HepG2 (cell line): Measurements from ENCODE around the gene SLC8A2. TPM values are rescaled to one million over a fixed set of nuclear protein-coding genes. Genes with fewer than 3 reads are reported as not detected.

Experiments used
- CC2D1A ChIP-seq: sonication (generic); formaldehyde crosslinking; IDR thresholded peaks from 2 replicates; pipeline ENCODE4 v1.8.1; 2023; ENCODE audit warnings: mild to moderate bottlenecking, missing genetic modification reagents
- GATAD2A ChIP-seq: IDR thresholded peaks from 2 replicates; pipeline ENCODE4 v1.6.1; 2016
- NR3C1 ChIP-seq: sonication (generic); formaldehyde crosslinking; IDR thresholded peaks from 2 replicates; pipeline ENCODE4 v1.4.0; 2020; ENCODE audit warnings: missing genetic modification reagents
- SRSF9 ChIP-seq: fragments of 200-400 bp; formaldehyde crosslinking; IDR thresholded peaks from 2 replicates; pipeline ENCODE4 v1.6.1; 2018; ENCODE audit warnings: borderline replicate concordance, mild to moderate bottlenecking, low read depth, low read length; ENCODE audit not compliant: insufficient read depth, poor library complexity, severe bottlenecking
- TAF1 ChIP-seq: sonication (generic); formaldehyde crosslinking; IDR thresholded peaks from 2 replicates; pipeline ENCODE4 v1.4.0; 2020; ENCODE audit warnings: missing genetic modification reagents
- TAF15 ChIP-seq: fragments of 200-400 bp; formaldehyde crosslinking; IDR thresholded peaks from one replicate; pipeline ENCODE4 v1.6.1; 2018; ENCODE audit warnings: mild to moderate bottlenecking, low read depth, low read length; ENCODE audit not compliant: poor library complexity, severe bottlenecking
- TEAD3 ChIP-seq: optimal IDR thresholded peaks from 2 replicates; pipeline ENCODE3; 2016; ENCODE audit warnings: borderline replicate concordance
- THYN1 ChIP-seq: sonication (generic); formaldehyde crosslinking; IDR thresholded peaks from 2 replicates; pipeline ENCODE4 v1.8.1; 2023; ENCODE audit warnings: low read depth, mild to moderate bottlenecking, moderate library complexity, missing genetic modification reagents, borderline replicate concordance
- ZBTB33 ChIP-seq: sonication (generic); formaldehyde crosslinking; IDR thresholded peaks from 2 replicates; pipeline ENCODE4 v1.4.0; 2020; ENCODE audit warnings: missing genetic modification reagents
- ZNF18 ChIP-seq: sonication (generic); formaldehyde crosslinking; IDR thresholded peaks from 2 replicates; pipeline ENCODE4 v1.8.0; 2022; ENCODE audit warnings: mild to moderate bottlenecking, missing genetic modification reagents; ENCODE audit not compliant: insufficient replicate concordance
- ZNF326 ChIP-seq: sonication (generic); formaldehyde crosslinking; IDR thresholded peaks from 2 replicates; pipeline ENCODE4 v1.4.0; 2020; ENCODE audit warnings: missing genetic modification reagents, borderline replicate concordance
- ZNF468 ChIP-seq: sonication (generic); formaldehyde crosslinking; IDR thresholded peaks from 2 replicates; pipeline ENCODE4 v1.8.0; 2022; ENCODE audit warnings: mild to moderate bottlenecking, moderate library complexity, missing genetic modification reagents
- ZSCAN20 ChIP-seq: sonication (generic); formaldehyde crosslinking; IDR thresholded peaks from 2 replicates; pipeline ENCODE4 v1.4.0; 2020; ENCODE audit warnings: missing genetic modification reagents, mild to moderate bottlenecking, borderline replicate concordance
- polyA plus RNA-seq, 8 experiments: library from polyadenylated mRNA; depleted of rRNA in 3 of 8; stranded (reverse) in 7 of 8; unstranded in 1 of 8; fragments of >200 nt; fragmentation: Illumina TruSeq in 4 of 8; extraction: Trizol in 4 of 8; gene quantifications; 2 replicates each; pipeline versions ENCODE4 v1.2.1 to v1.2.3, GENCODE V29; 2011 to 2016; ENCODE audit warnings: low read depth in 4 of 8, missing spikeins in 1 of 8, mixed read lengths in 1 of 8; ENCODE audit not compliant: insufficient read depth in 1 of 8
- total RNA-seq, 5 experiments: library from RNA; depleted of rRNA; stranded (reverse); fragments of >200 nt; fragmentation: Illumina TruSeq; extraction: Trizol; gene quantifications; 2 replicates each; pipeline ENCODE4 v1.2.3, GENCODE V29; 2016; ENCODE audit warnings: low read depth in 1 of 5
- TF ChIP-seq, protein P1 (sequence below): sonication (generic); formaldehyde crosslinking; IDR thresholded peaks from 2 replicates; pipeline ENCODE4 v1.5.0; 2020; ENCODE audit warnings: missing genetic modification reagents
- TF ChIP-seq, protein P2 (sequence below): sonication (generic); formaldehyde crosslinking; IDR thresholded peaks from 2 replicates; pipeline ENCODE4 v1.8.0; 2022; ENCODE audit warnings: missing genetic modification reagents, mild to moderate bottlenecking, moderate library complexity, borderline replicate concordance
- TF ChIP-seq, protein P3 (sequence below): sonication (generic); formaldehyde crosslinking; IDR thresholded peaks from 2 replicates; pipeline ENCODE4 v1.4.0; 2020; ENCODE audit warnings: mild to moderate bottlenecking, missing genetic modification reagents

The SLC8A2 gene
- total and polyA plus RNA-seq, 2 of the 13 experiments (the other 11 are each of a cell fraction or from before 2014, with no cell fraction given), result 0.02 TPM; not detected in 1

- TF ChIP-seq SRSF9, result no peak
- no peak for TF ChIP-seq ZBTB33 (CRISPR knock-in tag)
- no peak for TF ChIP-seq THYN1
- no peak for TF ChIP-seq ZNF18 (CRISPR knock-in tag)
- no peak for TF ChIP-seq TAF15
- TF ChIP-seq, protein P1, sequence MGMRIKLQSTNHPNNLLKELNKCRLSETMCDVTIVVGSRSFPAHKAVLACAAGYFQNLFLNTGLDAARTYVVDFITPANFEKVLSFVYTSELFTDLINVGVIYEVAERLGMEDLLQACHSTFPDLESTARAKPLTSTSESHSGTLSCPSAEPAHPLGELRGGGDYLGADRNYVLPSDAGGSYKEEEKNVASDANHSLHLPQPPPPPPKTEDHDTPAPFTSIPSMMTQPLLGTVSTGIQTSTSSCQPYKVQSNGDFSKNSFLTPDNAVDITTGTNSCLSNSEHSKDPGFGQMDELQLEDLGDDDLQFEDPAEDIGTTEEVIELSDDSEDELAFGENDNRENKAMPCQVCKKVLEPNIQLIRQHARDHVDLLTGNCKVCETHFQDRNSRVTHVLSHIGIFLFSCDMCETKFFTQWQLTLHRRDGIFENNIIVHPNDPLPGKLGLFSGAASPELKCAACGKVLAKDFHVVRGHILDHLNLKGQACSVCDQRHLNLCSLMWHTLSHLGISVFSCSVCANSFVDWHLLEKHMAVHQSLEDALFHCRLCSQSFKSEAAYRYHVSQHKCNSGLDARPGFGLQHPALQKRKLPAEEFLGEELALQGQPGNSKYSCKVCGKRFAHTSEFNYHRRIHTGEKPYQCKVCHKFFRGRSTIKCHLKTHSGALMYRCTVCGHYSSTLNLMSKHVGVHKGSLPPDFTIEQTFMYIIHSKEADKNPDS (CRISPR knock-in tag), result no peak
- TF ChIP-seq, protein P2, sequence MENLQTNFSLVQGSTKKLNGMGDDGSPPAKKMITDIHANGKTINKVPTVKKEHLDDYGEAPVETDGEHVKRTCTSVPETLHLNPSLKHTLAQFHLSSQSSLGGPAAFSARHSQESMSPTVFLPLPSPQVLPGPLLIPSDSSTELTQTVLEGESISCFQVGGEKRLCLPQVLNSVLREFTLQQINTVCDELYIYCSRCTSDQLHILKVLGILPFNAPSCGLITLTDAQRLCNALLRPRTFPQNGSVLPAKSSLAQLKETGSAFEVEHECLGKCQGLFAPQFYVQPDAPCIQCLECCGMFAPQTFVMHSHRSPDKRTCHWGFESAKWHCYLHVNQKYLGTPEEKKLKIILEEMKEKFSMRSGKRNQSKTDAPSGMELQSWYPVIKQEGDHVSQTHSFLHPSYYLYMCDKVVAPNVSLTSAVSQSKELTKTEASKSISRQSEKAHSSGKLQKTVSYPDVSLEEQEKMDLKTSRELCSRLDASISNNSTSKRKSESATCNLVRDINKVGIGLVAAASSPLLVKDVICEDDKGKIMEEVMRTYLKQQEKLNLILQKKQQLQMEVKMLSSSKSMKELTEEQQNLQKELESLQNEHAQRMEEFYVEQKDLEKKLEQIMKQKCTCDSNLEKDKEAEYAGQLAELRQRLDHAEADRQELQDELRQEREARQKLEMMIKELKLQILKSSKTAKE (CRISPR knock-in tag), result no peak
- peak; percentile 37; the same call in 1 of the 2 replicates for TF ChIP-seq TAF1 (CRISPR knock-in tag)
- no peak for TF ChIP-seq NR3C1
- TF ChIP-seq GATAD2A (CRISPR knock-in tag), result 0 out of 2 replicates have a peak, but pooled peaks have one; percentile 11
- TF ChIP-seq, protein P3, sequence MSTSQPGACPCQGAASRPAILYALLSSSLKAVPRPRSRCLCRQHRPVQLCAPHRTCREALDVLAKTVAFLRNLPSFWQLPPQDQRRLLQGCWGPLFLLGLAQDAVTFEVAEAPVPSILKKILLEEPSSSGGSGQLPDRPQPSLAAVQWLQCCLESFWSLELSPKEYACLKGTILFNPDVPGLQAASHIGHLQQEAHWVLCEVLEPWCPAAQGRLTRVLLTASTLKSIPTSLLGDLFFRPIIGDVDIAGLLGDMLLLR (CRISPR knock-in tag), result no peak
- no peak for TF ChIP-seq TEAD3 (CRISPR knock-in tag)
- no peak for TF ChIP-seq ZNF468 (CRISPR knock-in tag)
- TF ChIP-seq CC2D1A (CRISPR knock-in tag), result no peak
- no peak for TF ChIP-seq ZNF326 (CRISPR knock-in tag)
- TF ChIP-seq ZSCAN20 (CRISPR knock-in tag), result no peak
Measured at GRCh38 chr19:47512183-47512947, 40.7 kb upstream of the SLC8A2 start (continued).
